Type B pancreatic cell (in vitro differentiated cells): ENCODE measurements around the gene PTPN12. TPM values are rescaled to one million over a fixed set of nuclear protein-coding genes. Genes with fewer than 3 reads are reported as not detected.
A peak's percentile ranks its signal among the peaks of the same experiment; 100 is the strongest.

Experiments used
- DNase-seq: peaks from one replicate; pipeline ENCODE4 v3.0.0; 2021; ENCODE audit warnings: mixed read lengths; ENCODE audit not compliant: unreplicated experiment; ENCODE audit errors: extremely low spot score
- H3K27ac Mint-ChIP-seq: 2 replicates; pipeline ENCODE4 v1.8.0; 2021; ENCODE audit warnings: mild to moderate bottlenecking, mixed read lengths
- H3K27me3 Mint-ChIP-seq: 2 replicates; pipeline ENCODE4 v1.8.0; 2021; ENCODE audit warnings: mixed read lengths
- H3K36me3 Mint-ChIP-seq: 2 replicates; pipeline ENCODE4 v1.8.0; 2021; ENCODE audit warnings: mixed read lengths
- H3K4me1 Mint-ChIP-seq: one replicate; pipeline ENCODE4 v1.8.0; 2021; ENCODE audit warnings: mixed read lengths; ENCODE audit not compliant: unreplicated experiment
- H3K4me3 Mint-ChIP-seq: 2 replicates; pipeline ENCODE4 v1.8.0; 2021; ENCODE audit warnings: mild to moderate bottlenecking, mixed read lengths
- H3K9me3 Mint-ChIP-seq: 2 replicates; pipeline ENCODE4 v1.8.0; 2021; ENCODE audit warnings: mixed read lengths
- CTCF ChIP-seq: fragments of 200-600 bp; sonication (generic); conservative IDR thresholded peaks from 2 replicates; pipeline ENCODE4 v1.5.0; 2021; ENCODE audit warnings: antibody characterized with exemption, mild to moderate bottlenecking
- total RNA-seq: library from RNA; stranded (reverse); gene quantifications from 2 replicates; pipeline ENCODE4 v1.2.1, GENCODE V29; 2021; ENCODE audit warnings: low replicate concordance

PTPN12 gene
- total RNA-seq, 1 donor from 2014 or later, result 76.7 TPM

GRCh38 chr7:77549106-77549870 lies 12.2 kb downstream of the PTPN12 start:
- TF ChIP-seq CTCF, result no peak
- Mint-ChIP-seq H3K4me3 (no peak overlapping the region), H3K27me3 (no peaks in the 10 kb centered on the region), H3K4me1 (peaks cover 22% of the 10 kb centered on the region), H3K9me3 (peaks cover 4% of the 10 kb centered on the region), H3K27ac (no peak overlapping the region), H3K36me3 (peaks cover 25% of the 10 kb centered on the region)
- no peak for DNase-seq

- peaks cover 22% of the 10 kb centered on the region for H3K4me1 Mint-ChIP-seq
- H3K36me3 Mint-ChIP-seq, result peaks cover 32% of the 10 kb centered on the region
- H3K4me3 Mint-ChIP-seq, result no peak overlapping the region
- peaks cover 4% of the 10 kb centered on the region for H3K9me3 Mint-ChIP-seq
- TF ChIP-seq CTCF, result no peak
- no peak for DNase-seq
- no peak overlapping the region for H3K27ac Mint-ChIP-seq
- H3K27me3 Mint-ChIP-seq, result no peaks in the 10 kb centered on the region
Measured at GRCh38 chr7:77550586-77550985, 13.5 kb downstream of the PTPN12 start.

- TF ChIP-seq CTCF, result no peak
- H3K4me1 Mint-ChIP-seq, result peaks cover 25% of the 10 kb centered on the region
- no peaks in the 10 kb centered on the region for H3K27me3 Mint-ChIP-seq
- H3K9me3 Mint-ChIP-seq, result peaks cover 4% of the 10 kb centered on the region
- peaks cover 43% of the 10 kb centered on the region for H3K36me3 Mint-ChIP-seq
- H3K4me3 Mint-ChIP-seq, result no peak overlapping the region
- DNase-seq, result no peak
- H3K27ac Mint-ChIP-seq, result no peak overlapping the region
Measured at GRCh38 chr7:77553123-77553522, 16.0 kb downstream of the PTPN12 start.

- TF ChIP-seq CTCF, result no peak
- H3K9me3 Mint-ChIP-seq, result peaks cover 9% of the 10 kb centered on the region
- H3K4me1 Mint-ChIP-seq, result peaks cover 9% of the 10 kb centered on the region
- H3K4me3 Mint-ChIP-seq, result peak overlapping the region; percentile 44
- peak overlapping the region; percentile 27 for H3K27ac Mint-ChIP-seq
- no peaks in the 10 kb centered on the region for H3K27me3 Mint-ChIP-seq
- DNase-seq, result no peak
- peaks cover 32% of the 10 kb centered on the region for H3K36me3 Mint-ChIP-seq
Measured at GRCh38 chr7:77558284-77558967, 21.3 kb downstream of the PTPN12 start.

- peaks cover 13% of the 10 kb centered on the region for H3K4me1 Mint-ChIP-seq
- TF ChIP-seq CTCF, result no peak
- H3K27me3 Mint-ChIP-seq, result no peaks in the 10 kb centered on the region
Measured at GRCh38 chr7:77561352-77561751, 24.3 kb downstream of the PTPN12 start.

More at GRCh38 chr7:77561352-77561751, 24.3 kb downstream of the PTPN12 start:
- no peak overlapping the region for H3K4me3 Mint-ChIP-seq
- peaks cover 6% of the 10 kb centered on the region for H3K9me3 Mint-ChIP-seq
- H3K27ac Mint-ChIP-seq, result no peak overlapping the region
- no peak for DNase-seq
- H3K36me3 Mint-ChIP-seq, result peaks cover 16% of the 10 kb centered on the region
